Liver (tissue), 3 donors: ENCODE measurements around the gene CARD16.

Experiments used
- ATF3 ChIP-seq: IDR thresholded peaks from 2 replicates; pipeline ENCODE4 v1.6.1; 2016; ENCODE audit warnings: antibody characterized with exemption
- CTCF ChIP-seq: fragments of 150-350 bp; IDR thresholded peaks from 2 replicates; pipeline ENCODE4 v1.5.1; 2017; ENCODE audit warnings: improper control_type of control experiment, low read depth, low read length; ENCODE audit not compliant: missing input control
- EGR1 ChIP-seq, 2 donors: IDR thresholded peaks; 2 replicates each; pipeline ENCODE4 v1.6.1; 2016 to 2018; ENCODE audit warnings: antibody characterized with exemption in 2 of 2, low read depth in 2 of 2
- FOXA1 ChIP-seq: IDR thresholded peaks from 2 replicates; pipeline ENCODE4 v1.6.1; 2016; ENCODE audit warnings: antibody characterized with exemption
- FOXA2 ChIP-seq: IDR thresholded peaks from 2 replicates; pipeline ENCODE4 v1.6.1; 2016; ENCODE audit warnings: antibody characterized with exemption
- GABPA ChIP-seq, 2 donors: IDR thresholded peaks in 1 of 2; conservative IDR thresholded peaks in 1 of 2; 2 replicates each; pipeline ENCODE4 v1.6.1; 2016; ENCODE audit warnings: antibody characterized with exemption in 2 of 2, mild to moderate bottlenecking in 1 of 2, moderate library complexity in 1 of 2
- RAD21 ChIP-seq, 2 donors: IDR thresholded peaks; 2 replicates each; pipeline ENCODE4 v1.6.1; 2016; ENCODE audit warnings: antibody characterized with exemption in 2 of 2, mild to moderate bottlenecking in 2 of 2
- REST ChIP-seq: IDR thresholded peaks from 2 replicates; pipeline ENCODE4 v1.6.1; 2016; ENCODE audit warnings: antibody characterized with exemption, mild to moderate bottlenecking
- TAF1 ChIP-seq: conservative IDR thresholded peaks from 2 replicates; pipeline ENCODE4 v1.6.1; 2016; ENCODE audit warnings: antibody characterized with exemption, mild to moderate bottlenecking
- ZBTB33 ChIP-seq: IDR thresholded peaks from 2 replicates; pipeline ENCODE4 v1.6.1; 2016; ENCODE audit warnings: antibody characterized with exemption
- donor health status: healthy.
- donor health status: healthy.

- TF ChIP-seq ZBTB33: no peak
- no peak for TF ChIP-seq RAD21 (IDR thresholded peaks at IDR 0.05)
- no peak for TF ChIP-seq CTCF
- TF ChIP-seq FOXA2: no peak
- TF ChIP-seq FOXA1: no peak
- TF ChIP-seq EGR1 (IDR thresholded peaks at IDR 0.05; ENCODE audit: low read depth in 2 of 2): no peak
- TF ChIP-seq GABPA (IDR thresholded peaks at IDR 0.05 in 1 of 2, conservative IDR thresholded peaks at IDR 0.05 in 1 of 2): no peak
- no peak for TF ChIP-seq REST
- TF ChIP-seq TAF1: no peak
- no peak for TF ChIP-seq ATF3
These were observed 11.3 kb upstream of the CARD16 start for GRCh38 chr11:105056446-105056845.
